Left renal pelvis (tissue), 4 donors: ENCODE measurements around the gene CTCFL. TPM values are rescaled to one million over a fixed set of nuclear protein-coding genes. Genes with fewer than 3 reads are reported as not detected.
"Not testable (repeated sequence)": the region's sequence is repeated elsewhere in the genome, so short reads cannot be mapped to it uniquely, and the experiment has no call there.

Experiments used
- DNase-seq, 4 donors: peaks; one replicate each; pipeline ENCODE4 v3.0.0-alpha.2; 2013; ENCODE audit warnings: low read depth in 4 of 4, low spot score in 3 of 4
- polyA plus RNA-seq, 4 donors: library from polyadenylated mRNA; unstranded; fragments of 120-200 nt; gene quantifications; one replicate each; pipeline ENCODE4 v1.2.1, GENCODE V29; 2013; ENCODE audit not compliant: insufficient read length in 4 of 4

CTCFL gene
- polyA plus RNA-seq, 4 donors = 0.46 to 2.8 (median 1.7) TPM

- not testable (repeated sequence) for DNase-seq
These were observed 13.2 kb downstream of the CTCFL start for GRCh38 chr20:57511709-57512108.

GRCh38 chr20:57509665-57510237 is 15.2 kb downstream of the CTCFL start:
- no peak for DNase-seq

GRCh38 chr20:57508831-57509230 is 16.1 kb downstream of the CTCFL start:
- DNase-seq = no peak

- no peak for DNase-seq
These were observed 16.6 kb downstream of the CTCFL start for GRCh38 chr20:57508381-57508780.

- no peak for DNase-seq
These were observed 17.5 kb downstream of the CTCFL start for GRCh38 chr20:57507477-57507876.

- no peak for DNase-seq
These were observed 19.0 kb downstream of the CTCFL start for GRCh38 chr20:57505979-57506378.

GRCh38 chr20:57504411-57504810 is 20.5 kb downstream of the CTCFL start:
- no peak for DNase-seq

- no peak for DNase-seq
These were observed 21.8 kb downstream of the CTCFL start for GRCh38 chr20:57503035-57503658.

GRCh38 chr20:57502336-57502700 is 22.6 kb downstream of the CTCFL start:
- DNase-seq = no peak

- no peak for DNase-seq
These were observed 23.2 kb downstream of the CTCFL start for GRCh38 chr20:57501461-57502335.

GRCh38 chr20:57500962-57501361 is 24.0 kb downstream of the CTCFL start:
- DNase-seq = no peak

GRCh38 chr20:57500235-57500634 is 24.7 kb downstream of the CTCFL start:
- DNase-seq = no peak

GRCh38 chr20:57499676-57500075 is 25.3 kb downstream of the CTCFL start:
- DNase-seq = no peak

- DNase-seq = no peak
These were observed 26.2 kb downstream of the CTCFL start for GRCh38 chr20:57498425-57499400.

GRCh38 chr20:57496592-57496991 is 28.3 kb downstream of the CTCFL start:
- DNase-seq = no peak

GRCh38 chr20:57495978-57496377 is 29.0 kb downstream of the CTCFL start:
- no peak for DNase-seq

GRCh38 chr20:57493091-57493615 is 31.8 kb downstream of the CTCFL start:
- DNase-seq = no peak

- DNase-seq = no peak
These were observed 33.6 kb downstream of the CTCFL start for GRCh38 chr20:57491373-57491772.

- DNase-seq = not testable (repeated sequence)
These were observed 36.7 kb downstream of the CTCFL start for GRCh38 chr20:57488277-57488676.

- no peak for DNase-seq
These were observed 39.2 kb downstream of the CTCFL start for GRCh38 chr20:57485770-57486169.
